ENCODE measurements around the gene BEST1.
A peak's percentile ranks its signal among the peaks of the same experiment; 100 is the strongest.

The BEST1 gene

DNA sequence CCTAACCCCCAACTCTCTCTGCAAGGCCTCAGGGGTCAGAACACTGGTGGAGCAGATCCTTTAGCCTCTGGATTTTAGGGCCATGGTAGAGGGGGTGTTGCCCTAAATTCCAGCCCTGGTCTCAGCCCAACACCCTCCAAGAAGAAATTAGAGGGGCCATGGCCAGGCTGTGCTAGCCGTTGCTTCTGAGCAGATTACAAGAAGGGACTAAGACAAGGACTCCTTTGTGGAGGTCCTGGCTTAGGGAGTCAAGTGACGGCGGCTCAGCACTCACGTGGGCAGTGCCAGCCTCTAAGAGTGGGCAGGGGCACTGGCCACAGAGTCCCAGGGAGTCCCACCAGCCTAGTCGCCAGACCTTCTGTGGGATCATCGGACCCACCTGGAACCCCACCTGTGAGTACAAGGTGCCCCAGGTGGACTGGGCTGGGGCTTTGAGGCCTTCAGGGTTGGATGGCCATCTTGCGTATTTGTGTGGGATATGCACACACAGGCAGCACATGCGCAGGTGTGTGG is at the start of gene BEST1:
Gene BEST1, plus strand, starts transcription at position 317 of the 513 bp plus-strand sequence. CDS start 1,456 bp downstream, outside the sequence.
- DNase-seq (ENCODE audit: low spot score) = peak; percentile 89

DNA sequence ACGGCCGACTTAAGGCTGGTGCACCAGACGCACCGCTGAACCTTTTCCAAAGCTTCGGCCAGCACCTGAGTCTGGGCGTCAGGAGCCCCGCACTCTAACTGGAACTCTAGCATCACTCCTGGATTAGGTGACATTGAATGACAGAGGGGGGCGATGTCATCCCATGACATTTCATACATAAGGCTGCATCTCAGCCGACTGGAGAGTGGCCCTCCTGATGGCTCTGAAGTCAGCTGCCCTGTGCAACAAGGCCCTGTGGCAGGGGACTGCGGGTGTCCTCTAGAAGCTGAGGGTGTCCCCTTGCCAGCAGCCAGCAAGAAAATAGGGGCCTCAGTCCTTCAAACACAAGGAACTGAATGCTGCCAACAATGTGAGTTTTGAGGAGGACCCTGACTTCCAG is 48.8 kb upstream of the BEST1 start:
- no peak for DNase-seq (ENCODE audit: low spot score)

DNA sequence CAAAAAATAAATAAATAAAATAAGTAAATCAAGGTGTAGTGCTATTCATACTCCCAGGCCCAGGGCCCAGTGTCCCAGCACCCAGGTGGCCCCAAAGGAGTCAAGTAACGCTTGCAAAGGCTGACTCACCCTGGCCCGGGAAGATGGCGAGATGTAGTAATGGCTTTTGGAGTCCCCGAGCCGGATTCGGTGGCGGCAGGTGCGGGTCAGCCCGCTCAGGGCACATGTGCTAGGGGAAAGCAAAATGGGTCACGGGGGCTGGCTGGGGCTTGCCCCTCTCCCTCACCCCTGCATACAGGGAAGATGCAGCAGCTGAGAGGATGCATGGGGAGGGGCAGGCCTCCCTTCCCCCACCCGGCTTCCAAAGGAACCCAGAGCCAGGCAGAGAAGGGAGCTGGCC is 47.8 kb upstream of the BEST1 start:
- DNase-seq (ENCODE audit: low spot score) = no peak

DNA sequence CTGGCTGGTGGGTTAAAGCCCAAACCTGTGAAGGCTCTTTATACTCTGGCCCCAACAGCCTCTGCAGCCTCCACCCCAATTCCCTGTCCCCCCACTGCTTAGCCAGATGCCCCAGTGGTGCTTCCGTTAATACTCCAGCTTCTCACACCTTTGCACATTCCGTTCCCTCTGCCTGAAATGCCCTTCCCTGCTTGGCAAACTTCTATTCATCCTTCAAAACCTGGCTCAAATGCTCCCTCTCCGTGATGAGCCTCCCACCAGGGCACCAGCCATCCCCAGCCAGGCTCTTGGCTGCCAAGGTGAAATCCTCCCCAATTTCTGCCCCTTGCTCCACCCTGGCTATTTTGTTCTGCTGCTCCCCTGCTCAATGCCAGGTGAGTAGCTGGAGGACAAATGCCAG is 46.3 kb upstream of the BEST1 start:
- DNase-seq (ENCODE audit: low spot score) = no peak

GRCh38 chr11:61904539-61905048 is 45.6 kb upstream of the BEST1 start:
- no peak for DNase-seq (ENCODE audit: low spot score)

DNA sequence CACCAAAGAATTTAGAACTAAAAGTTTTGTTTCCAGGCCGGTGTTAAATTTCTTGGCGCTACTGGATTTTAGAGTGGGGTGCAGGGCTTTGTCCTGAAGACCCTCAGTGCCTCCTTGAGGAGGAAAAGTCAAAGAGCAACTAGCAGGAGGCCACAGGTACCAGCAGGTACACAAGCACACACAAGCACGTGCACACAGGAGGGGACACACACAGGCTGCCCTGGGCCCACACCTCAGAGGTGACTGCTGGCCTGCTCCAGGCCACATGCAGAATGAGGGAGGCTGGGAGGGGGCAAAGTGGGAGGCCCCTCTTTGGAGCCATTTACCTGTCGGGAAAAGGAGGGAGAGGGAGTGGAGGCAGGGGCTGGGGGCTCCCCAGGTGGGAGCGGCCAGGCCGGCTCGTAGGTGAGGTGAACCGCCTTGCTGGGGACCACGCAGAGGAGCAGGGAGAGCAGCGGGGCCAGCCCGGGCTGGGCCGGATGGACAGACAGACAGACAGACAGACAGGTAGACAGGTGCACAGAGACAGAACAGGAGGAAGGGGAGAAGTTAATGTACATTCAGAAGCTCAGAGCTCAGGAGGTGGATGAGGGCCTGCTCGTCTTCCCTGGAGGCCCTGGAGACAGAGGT is 45.0 kb upstream of the BEST1 start:
- no peak for DNase-seq (ENCODE audit: low spot score)

DNA sequence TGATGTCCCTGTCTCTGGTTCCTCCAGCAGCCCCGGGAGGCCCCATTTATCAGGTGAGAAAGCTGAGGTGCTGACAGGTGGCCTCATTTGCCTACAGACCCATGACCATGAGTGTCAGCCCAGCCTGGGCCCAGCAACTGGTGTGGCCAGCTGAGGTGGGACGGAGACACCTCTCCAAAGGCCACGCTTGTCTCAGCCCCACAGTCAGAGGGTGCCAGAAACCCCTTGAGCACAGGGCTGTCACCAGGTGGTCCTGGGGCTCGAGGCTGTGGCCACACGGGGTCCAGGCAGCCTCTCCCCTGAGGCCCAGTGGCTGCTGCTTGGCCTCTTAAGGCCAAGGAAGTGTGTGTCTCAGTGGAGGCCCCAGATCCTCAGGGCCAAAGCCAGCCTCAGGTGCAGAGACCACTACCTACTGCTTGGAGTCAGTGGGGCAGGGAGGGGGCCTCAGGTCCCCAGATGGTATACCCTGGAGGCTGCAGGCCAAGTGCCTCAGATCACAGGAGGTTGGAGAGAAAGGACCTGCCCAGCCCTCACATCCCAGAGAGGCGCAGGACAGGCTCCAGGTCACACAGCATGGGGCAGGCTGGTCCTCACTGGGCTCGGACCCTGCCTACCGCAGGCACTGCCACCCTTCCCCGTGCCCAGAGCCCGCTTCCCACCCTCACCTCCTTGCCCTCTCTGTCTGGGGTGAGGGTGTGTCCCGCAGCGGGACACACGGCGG is 44.2 kb upstream of the BEST1 start:
- no peak for DNase-seq (ENCODE audit: low spot score)

- no peak for DNase-seq (ENCODE audit: low spot score)
Observed at GRCh38 chr11:61906522-61906909, 43.6 kb upstream of the BEST1 start.

GRCh38 chr11:61907282-61907681 is 42.9 kb upstream of the BEST1 start:
- no peak for DNase-seq (ENCODE audit: low spot score)

GRCh38 chr11:61907871-61908729 is 42.1 kb upstream of the BEST1 start:
- no peak for DNase-seq (ENCODE audit: low spot score)

- DNase-seq (ENCODE audit: low spot score) = no peak
Observed at GRCh38 chr11:61908730-61909316, 41.3 kb upstream of the BEST1 start.

DNA sequence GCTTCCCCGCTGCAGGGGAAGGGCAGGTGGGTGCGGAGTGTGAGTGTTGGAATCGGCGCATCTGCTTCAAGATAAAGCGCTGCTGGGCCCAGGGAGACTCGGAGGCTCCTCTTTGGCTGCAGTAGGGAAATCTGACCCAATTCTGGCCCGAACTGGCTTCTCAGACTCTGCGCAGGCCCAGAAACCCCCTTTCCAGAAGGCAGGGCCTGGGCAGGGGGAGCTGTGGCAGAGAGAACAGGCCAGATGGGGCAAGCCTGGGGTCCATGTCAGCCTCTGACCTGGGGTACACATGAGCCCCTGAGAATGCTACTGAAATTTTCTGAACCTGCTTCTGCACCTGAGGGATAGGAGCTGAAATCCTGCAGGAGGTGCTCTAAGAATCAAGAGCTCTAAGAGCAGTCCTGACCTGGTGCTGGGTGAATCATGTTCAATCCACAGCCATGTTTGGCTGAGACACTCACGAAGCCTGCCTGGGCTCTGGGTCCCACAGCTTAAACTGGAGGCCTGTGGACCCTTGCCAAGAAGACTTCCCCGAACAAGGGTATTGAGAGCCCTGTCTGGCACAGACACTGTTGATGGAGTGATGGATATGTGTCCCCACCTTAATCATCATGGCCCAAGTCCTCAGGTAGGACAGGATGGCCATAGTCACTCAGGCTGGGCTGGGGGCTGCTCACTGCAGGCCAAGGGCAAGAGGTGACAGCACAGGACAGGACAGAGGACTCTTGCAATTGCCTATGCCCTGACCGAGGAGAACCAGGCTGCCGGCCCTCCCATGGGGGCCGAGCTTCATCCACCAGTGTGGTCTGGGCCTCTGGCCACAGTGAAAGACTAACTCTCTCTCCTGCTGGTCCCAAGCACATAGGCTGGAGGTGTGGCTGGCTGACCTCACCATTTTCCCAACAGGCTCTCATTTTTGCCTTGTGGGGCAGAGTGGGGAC is 39.7 kb upstream of the BEST1 start:
- no peak for DNase-seq (ENCODE audit: low spot score)

DNA sequence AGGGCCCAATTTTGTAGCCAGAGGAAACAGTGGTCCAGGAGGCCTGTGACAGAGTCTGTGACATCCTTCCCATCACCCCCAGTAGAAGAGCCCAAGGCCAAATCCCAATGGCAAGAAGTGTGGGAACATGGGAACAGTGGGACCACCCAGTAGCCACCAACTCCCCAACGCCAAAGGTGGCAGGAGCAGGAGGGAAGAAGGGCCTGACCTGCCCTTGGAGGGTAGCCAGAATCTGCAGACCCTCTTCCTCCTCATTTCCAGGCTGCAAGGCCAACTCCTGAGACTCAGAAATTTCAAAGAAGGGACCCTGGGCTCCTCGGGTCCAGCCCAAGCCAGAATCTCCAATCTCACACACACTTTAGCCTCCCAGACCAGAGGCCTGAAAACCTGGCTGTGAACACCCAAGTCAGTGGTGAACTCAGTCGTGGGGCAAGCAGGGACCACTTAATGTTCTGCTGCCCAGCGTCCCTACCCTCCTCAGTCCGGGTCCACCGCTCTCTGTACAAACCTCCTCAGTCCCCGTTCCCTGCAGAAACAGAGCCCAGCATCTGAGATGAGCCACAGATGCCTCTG is 38.9 kb upstream of the BEST1 start:
- no peak for DNase-seq (ENCODE audit: low spot score)

DNA sequence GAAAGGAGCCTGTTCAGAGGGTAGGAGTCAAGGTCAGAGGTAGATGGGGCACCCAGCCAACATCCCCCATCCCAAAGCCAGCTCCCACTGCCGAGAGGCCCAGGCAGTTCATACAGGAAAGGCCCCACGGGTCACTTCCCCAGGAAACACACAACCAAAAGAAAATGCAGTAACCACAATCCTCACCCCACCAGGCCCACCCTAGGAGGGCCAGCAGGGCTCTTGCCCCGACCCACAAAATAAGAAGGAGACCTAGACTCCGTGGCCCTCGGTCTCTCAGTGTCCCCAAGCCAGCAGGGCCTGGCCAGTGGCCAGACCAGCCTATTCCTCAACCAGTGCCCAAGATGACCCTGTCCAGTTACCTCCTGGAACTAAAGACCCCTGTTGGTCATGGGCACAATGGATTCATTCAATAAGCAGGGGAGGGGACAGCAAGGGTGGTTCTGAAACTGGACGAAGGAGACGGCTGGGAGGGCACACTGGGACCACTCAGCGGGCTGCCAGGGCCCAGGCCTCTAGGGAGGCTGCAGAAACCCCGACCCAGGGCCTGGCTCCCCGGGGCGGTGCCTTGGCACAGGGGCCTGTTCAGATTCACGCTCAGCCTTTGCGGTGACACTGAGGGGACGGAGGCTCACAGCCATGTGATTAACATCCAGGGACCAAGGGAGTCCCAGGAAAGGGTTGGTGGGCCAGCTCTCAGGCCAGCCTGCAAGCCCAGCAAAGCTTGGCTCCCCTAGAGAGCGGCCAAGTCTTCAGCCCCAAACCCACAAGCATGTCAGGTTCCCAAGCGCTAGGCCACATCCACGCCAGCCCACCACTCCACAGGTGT is 38.2 kb upstream of the BEST1 start:
- DNase-seq (ENCODE audit: low spot score) = no peak

DNA sequence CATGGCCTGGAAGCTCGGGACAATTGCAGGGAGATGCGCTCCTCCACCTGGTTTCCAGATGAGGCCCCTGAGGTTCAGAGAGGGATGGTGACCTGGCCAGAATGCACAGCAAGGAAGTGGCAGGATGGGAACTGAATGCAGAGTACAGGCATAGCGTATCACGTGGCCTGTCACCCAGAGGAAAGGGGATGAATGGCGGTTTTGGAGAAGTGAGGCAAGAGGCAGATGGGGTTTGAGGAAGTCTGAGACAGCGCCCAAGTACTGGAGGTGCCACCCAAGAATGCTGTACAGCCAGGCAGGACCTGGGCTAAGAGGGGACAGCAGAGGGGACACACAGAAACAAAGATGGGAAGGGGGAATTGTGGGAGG is 37.6 kb upstream of the BEST1 start:
- DNase-seq (ENCODE audit: low spot score) = peak; percentile 56

- DNase-seq (ENCODE audit: low spot score) = no peak
Observed at GRCh38 chr11:61912991-61913698, 37.0 kb upstream of the BEST1 start.

- DNase-seq (ENCODE audit: low spot score) = no peak
Observed at GRCh38 chr11:61913699-61914395, 36.3 kb upstream of the BEST1 start.

- DNase-seq (ENCODE audit: low spot score) = no peak
Observed at GRCh38 chr11:61914471-61915171, 35.5 kb upstream of the BEST1 start.
